HepG2 (cell line): ENCODE results near the gene CCDC170. TPM values are rescaled to one million over a fixed set of nuclear protein-coding genes. Genes with fewer than 3 reads are reported as not detected.
A peak's percentile ranks its signal among the peaks of the same experiment; 100 is the strongest.

ENCODE experiments used
- ARNT ChIP-seq: fragments of 450-650 bp; IDR thresholded peaks from 2 replicates; pipeline ENCODE4 v1.6.1; 2017
- ATAD3A ChIP-seq: sonication (generic); formaldehyde crosslinking; IDR thresholded peaks from 2 replicates; pipeline ENCODE4 v1.4.0; 2020; ENCODE audit warnings: missing genetic modification reagents
- CENPX ChIP-seq: sonication (generic); formaldehyde crosslinking; IDR thresholded peaks from 2 replicates; pipeline ENCODE4 v1.9.0; 2021; ENCODE audit warnings: mild to moderate bottlenecking, missing genetic modification reagents, moderate library complexity
- DNMT3B ChIP-seq: conservative IDR thresholded peaks from 2 replicates; pipeline ENCODE4 v1.6.1; 2016; ENCODE audit warnings: missing biosample characterization, control low read depth
- GATAD2A ChIP-seq: IDR thresholded peaks from 2 replicates; pipeline ENCODE4 v1.6.1; 2016
- GTF3A ChIP-seq: sonication (generic); formaldehyde crosslinking; conservative IDR thresholded peaks from 2 replicates; pipeline ENCODE4 v1.4.0; 2020; ENCODE audit warnings: mild to moderate bottlenecking, missing genetic modification reagents
- HIVEP1 ChIP-seq: sonication (generic); formaldehyde crosslinking; IDR thresholded peaks from 2 replicates; pipeline ENCODE4 v1.4.0; 2020; ENCODE audit warnings: mild to moderate bottlenecking, missing genetic modification reagents
- HMG20A ChIP-seq: IDR thresholded peaks from 2 replicates; pipeline ENCODE4 v1.6.1; 2016; ENCODE audit warnings: borderline replicate concordance
- MATR3 ChIP-seq: sonication (generic); formaldehyde crosslinking; IDR thresholded peaks from 2 replicates; pipeline ENCODE4 v1.4.0; 2020; ENCODE audit warnings: missing genetic modification reagents
- RORA ChIP-seq: sonication (generic); formaldehyde crosslinking; IDR thresholded peaks from 2 replicates; pipeline ENCODE4 v1.5.0; 2020; ENCODE audit warnings: mild to moderate bottlenecking, missing genetic modification reagents, moderate library complexity
- SALL2 ChIP-seq: sonication (generic); formaldehyde crosslinking; IDR thresholded peaks from 2 replicates; pipeline ENCODE4 v1.8.1; 2023; ENCODE audit warnings: mild to moderate bottlenecking, missing genetic modification reagents, inconsistent platforms
- SOX13 ChIP-seq, 3 experiments: fragments of 450-650 bp in 1 of 3; sonication (generic) in 1 of 3; formaldehyde crosslinking in 1 of 3; IDR thresholded peaks in 2 of 3; conservative IDR thresholded peaks in 1 of 3; 2 replicates each; pipeline versions ENCODE4 v1.5.0 to v1.6.1; 2016 to 2020; ENCODE audit warnings: antibody characterized with exemption in 1 of 3, mild to moderate bottlenecking in 1 of 3, missing compliant biosample characterization in 1 of 3, missing genetic modification reagents in 1 of 3, moderate library complexity in 1 of 3
- TEAD2 ChIP-seq: sonication (generic); formaldehyde crosslinking; IDR thresholded peaks from 2 replicates; pipeline ENCODE4 v1.9.0; 2021; ENCODE audit warnings: missing genetic modification reagents
- THYN1 ChIP-seq: sonication (generic); formaldehyde crosslinking; IDR thresholded peaks from 2 replicates; pipeline ENCODE4 v1.8.1; 2023; ENCODE audit warnings: low read depth, mild to moderate bottlenecking, moderate library complexity, missing genetic modification reagents, borderline replicate concordance
- ZKSCAN8 ChIP-seq: IDR thresholded peaks from 2 replicates; pipeline ENCODE4 v1.6.1; 2016; ENCODE audit warnings: borderline replicate concordance, missing genetic modification reagents, missing compliant biosample characterization
- ZNF552 ChIP-seq: sonication (generic); formaldehyde crosslinking; IDR thresholded peaks from 2 replicates; pipeline ENCODE4 v1.9.0; 2022; ENCODE audit warnings: missing genetic modification reagents, mild to moderate bottlenecking, borderline replicate concordance
- ZNF614 ChIP-seq: IDR thresholded peaks from 2 replicates; pipeline ENCODE4 v1.6.1; 2018; ENCODE audit warnings: missing biosample characterization, missing genetic modification reagents, inconsistent platforms, borderline replicate concordance
- ZNF619 ChIP-seq: sonication (generic); formaldehyde crosslinking; IDR thresholded peaks from 2 replicates; pipeline ENCODE4 v1.4.0; 2020; ENCODE audit warnings: mild to moderate bottlenecking, missing genetic modification reagents
- ZNF660 ChIP-seq: sonication (generic); formaldehyde crosslinking; IDR thresholded peaks from 2 replicates; pipeline ENCODE4 v1.5.1; 2020; ENCODE audit warnings: mild to moderate bottlenecking, low read depth, missing genetic modification reagents, borderline replicate concordance
- ZNF776 ChIP-seq: sonication (generic); formaldehyde crosslinking; IDR thresholded peaks from 2 replicates; pipeline ENCODE4 v1.4.0; 2020; ENCODE audit warnings: mild to moderate bottlenecking, missing genetic modification reagents
- ZNF879 ChIP-seq: sonication (generic); formaldehyde crosslinking; IDR thresholded peaks from 2 replicates; pipeline ENCODE4 v1.8.1; 2023; ENCODE audit warnings: missing genetic modification reagents
- ZSCAN30 ChIP-seq: sonication (generic); formaldehyde crosslinking; IDR thresholded peaks from 2 replicates; pipeline ENCODE4 v1.5.0; 2020; ENCODE audit warnings: mild to moderate bottlenecking, missing genetic modification reagents
- polyA plus RNA-seq, 8 experiments: library from polyadenylated mRNA; depleted of rRNA in 3 of 8; stranded (reverse) in 7 of 8; unstranded in 1 of 8; fragments of >200 nt; fragmentation: Illumina TruSeq in 4 of 8; extraction: Trizol in 4 of 8; gene quantifications; 2 replicates each; pipeline versions ENCODE4 v1.2.1 to v1.2.3, GENCODE V29; 2011 to 2016; ENCODE audit warnings: low read depth in 4 of 8, missing spikeins in 1 of 8, mixed read lengths in 1 of 8; ENCODE audit not compliant: insufficient read depth in 1 of 8
- total RNA-seq, 5 experiments: library from RNA; depleted of rRNA; stranded (reverse); fragments of >200 nt; fragmentation: Illumina TruSeq; extraction: Trizol; gene quantifications; 2 replicates each; pipeline ENCODE4 v1.2.3, GENCODE V29; 2016; ENCODE audit warnings: low read depth in 1 of 5
- TF ChIP-seq, protein P1 (sequence below): sonication (generic); formaldehyde crosslinking; IDR thresholded peaks from 2 replicates; pipeline ENCODE4 v1.8.1; 2023; ENCODE audit warnings: missing genetic modification reagents, inconsistent platforms, borderline replicate concordance
- TF ChIP-seq, protein P2 (sequence below): sonication (generic); formaldehyde crosslinking; IDR thresholded peaks from 2 replicates; pipeline ENCODE4 v1.8.0; 2022; ENCODE audit warnings: mild to moderate bottlenecking, missing genetic modification reagents
- TF ChIP-seq, protein P3 (sequence below): sonication (generic); formaldehyde crosslinking; conservative IDR thresholded peaks from 2 replicates; pipeline ENCODE4 v1.4.0; 2020; ENCODE audit warnings: missing genetic modification reagents
- TF ChIP-seq, protein P4 (sequence below): sonication (generic); formaldehyde crosslinking; conservative IDR thresholded peaks from 2 replicates; pipeline ENCODE4 v1.8.1; 2023; ENCODE audit warnings: missing genetic modification reagents

Gene CCDC170
- total and polyA plus RNA-seq, 2 of the 13 experiments (the other 11 are each of a cell fraction or from before 2014, with no cell fraction given), result 0.90 to 5.1 TPM

DNA sequence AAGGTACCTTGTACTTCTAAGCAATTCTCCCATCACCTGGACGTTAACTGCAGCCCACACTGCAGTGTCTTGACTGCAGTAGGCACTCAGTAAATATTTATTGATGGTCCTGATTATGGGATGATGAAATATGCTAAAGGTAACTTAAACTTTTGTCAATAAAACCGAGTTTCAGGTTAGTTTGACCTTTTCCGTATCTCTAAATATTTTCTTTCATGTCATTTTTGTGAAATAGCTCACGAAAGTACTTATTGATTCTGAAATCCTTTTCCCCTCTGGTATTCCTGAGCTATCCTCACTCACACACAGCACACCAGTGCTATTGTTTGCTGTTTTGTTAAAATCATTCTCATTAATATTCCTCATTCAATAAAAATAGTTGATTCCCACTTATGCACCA lies 164.3 kb downstream of the CCDC170 start (continued):
- TF ChIP-seq THYN1, result no peak
- peak; percentile 58; the same call in 1 of the 2 replicates for TF ChIP-seq RORA (CRISPR knock-in tag)
- no peak for TF ChIP-seq ZNF619
- no peak for TF ChIP-seq MATR3
- TF ChIP-seq ARNT, result no peak
- no peak for TF ChIP-seq SALL2 (CRISPR knock-in tag)
- 0 out of 2 replicates have a peak, but pooled peaks have one; percentile 38 for TF ChIP-seq ZSCAN30 (CRISPR knock-in tag)
- no peak for TF ChIP-seq CENPX
- TF ChIP-seq, protein P1, sequence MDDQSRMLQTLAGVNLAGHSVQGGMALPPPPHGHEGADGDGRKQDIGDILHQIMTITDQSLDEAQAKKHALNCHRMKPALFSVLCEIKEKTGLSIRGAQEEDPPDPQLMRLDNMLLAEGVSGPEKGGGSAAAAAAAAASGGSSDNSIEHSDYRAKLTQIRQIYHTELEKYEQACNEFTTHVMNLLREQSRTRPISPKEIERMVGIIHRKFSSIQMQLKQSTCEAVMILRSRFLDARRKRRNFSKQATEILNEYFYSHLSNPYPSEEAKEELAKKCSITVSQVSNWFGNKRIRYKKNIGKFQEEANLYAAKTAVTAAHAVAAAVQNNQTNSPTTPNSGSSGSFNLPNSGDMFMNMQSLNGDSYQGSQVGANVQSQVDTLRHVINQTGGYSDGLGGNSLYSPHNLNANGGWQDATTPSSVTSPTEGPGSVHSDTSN, result no peak
- no peak for TF ChIP-seq ZNF879 (CRISPR knock-in tag)
- TF ChIP-seq HMG20A (CRISPR knock-in tag), result peak; percentile 98
- TF ChIP-seq, protein P2, sequence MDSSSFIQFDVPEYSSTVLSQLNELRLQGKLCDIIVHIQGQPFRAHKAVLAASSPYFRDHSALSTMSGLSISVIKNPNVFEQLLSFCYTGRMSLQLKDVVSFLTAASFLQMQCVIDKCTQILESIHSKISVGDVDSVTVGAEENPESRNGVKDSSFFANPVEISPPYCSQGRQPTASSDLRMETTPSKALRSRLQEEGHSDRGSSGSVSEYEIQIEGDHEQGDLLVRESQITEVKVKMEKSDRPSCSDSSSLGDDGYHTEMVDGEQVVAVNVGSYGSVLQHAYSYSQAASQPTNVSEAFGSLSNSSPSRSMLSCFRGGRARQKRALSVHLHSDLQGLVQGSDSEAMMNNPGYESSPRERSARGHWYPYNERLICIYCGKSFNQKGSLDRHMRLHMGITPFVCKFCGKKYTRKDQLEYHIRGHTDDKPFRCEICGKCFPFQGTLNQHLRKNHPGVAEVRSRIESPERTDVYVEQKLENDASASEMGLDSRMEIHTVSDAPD (CRISPR knock-in tag), result peak; percentile 62; the same call in 1 of the 2 replicates
- no peak for TF ChIP-seq ATAD3A (CRISPR knock-in tag)
- peak; percentile 77; the same call in 1 of the 2 replicates for TF ChIP-seq ZNF614 (CRISPR knock-in tag)
- no peak for TF ChIP-seq ZNF660
- TF ChIP-seq SOX13 (IDR thresholded peaks at IDR 0.05), result peak; percentile 54; the same call in 1 of the 2 replicates
- TF ChIP-seq SOX13 (CRISPR knock-in tag; conservative IDR thresholded peaks at IDR 0.05 in 1 of 2, IDR thresholded peaks at IDR 0.05 in 1 of 2), result peak in 1 of 2 experiments; percentile 96; a peak in 2 of 4 replicates
- 0 out of 2 replicates have a peak, but pooled peaks have one; percentile 26 for TF ChIP-seq DNMT3B (CRISPR knock-in tag)
- TF ChIP-seq HIVEP1, result no peak
- peak; percentile 99 for TF ChIP-seq GATAD2A
- TF ChIP-seq, protein P3, sequence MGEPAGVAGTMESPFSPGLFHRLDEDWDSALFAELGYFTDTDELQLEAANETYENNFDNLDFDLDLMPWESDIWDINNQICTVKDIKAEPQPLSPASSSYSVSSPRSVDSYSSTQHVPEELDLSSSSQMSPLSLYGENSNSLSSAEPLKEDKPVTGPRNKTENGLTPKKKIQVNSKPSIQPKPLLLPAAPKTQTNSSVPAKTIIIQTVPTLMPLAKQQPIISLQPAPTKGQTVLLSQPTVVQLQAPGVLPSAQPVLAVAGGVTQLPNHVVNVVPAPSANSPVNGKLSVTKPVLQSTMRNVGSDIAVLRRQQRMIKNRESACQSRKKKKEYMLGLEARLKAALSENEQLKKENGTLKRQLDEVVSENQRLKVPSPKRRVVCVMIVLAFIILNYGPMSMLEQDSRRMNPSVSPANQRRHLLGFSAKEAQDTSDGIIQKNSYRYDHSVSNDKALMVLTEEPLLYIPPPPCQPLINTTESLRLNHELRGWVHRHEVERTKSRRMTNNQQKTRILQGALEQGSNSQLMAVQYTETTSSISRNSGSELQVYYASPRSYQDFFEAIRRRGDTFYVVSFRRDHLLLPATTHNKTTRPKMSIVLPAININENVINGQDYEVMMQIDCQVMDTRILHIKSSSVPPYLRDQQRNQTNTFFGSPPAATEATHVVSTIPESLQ, result no peak; the same call in 1 of the 2 replicates
- TF ChIP-seq, protein P4, sequence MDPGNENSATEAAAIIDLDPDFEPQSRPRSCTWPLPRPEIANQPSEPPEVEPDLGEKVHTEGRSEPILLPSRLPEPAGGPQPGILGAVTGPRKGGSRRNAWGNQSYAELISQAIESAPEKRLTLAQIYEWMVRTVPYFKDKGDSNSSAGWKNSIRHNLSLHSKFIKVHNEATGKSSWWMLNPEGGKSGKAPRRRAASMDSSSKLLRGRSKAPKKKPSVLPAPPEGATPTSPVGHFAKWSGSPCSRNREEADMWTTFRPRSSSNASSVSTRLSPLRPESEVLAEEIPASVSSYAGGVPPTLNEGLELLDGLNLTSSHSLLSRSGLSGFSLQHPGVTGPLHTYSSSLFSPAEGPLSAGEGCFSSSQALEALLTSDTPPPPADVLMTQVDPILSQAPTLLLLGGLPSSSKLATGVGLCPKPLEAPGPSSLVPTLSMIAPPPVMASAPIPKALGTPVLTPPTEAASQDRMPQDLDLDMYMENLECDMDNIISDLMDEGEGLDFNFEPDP (CRISPR knock-in tag), result no peak
- peak; percentile 88 for TF ChIP-seq ZKSCAN8 (CRISPR knock-in tag)
- no peak for TF ChIP-seq ZNF552
- no peak for TF ChIP-seq GTF3A (CRISPR knock-in tag)
- TF ChIP-seq ZNF776 (CRISPR knock-in tag), result no peak
- no peak for TF ChIP-seq TEAD2 (CRISPR knock-in tag)
